HG03159 (cell line): ENCODE measurements around the gene SLC27A6.
"Not testable (repeated sequence)": the region's sequence is repeated elsewhere in the genome, so short reads cannot be mapped to it uniquely, and the experiment has no call there.

Experiments used
- ATAC-seq: cut with Tn5 transposase; IDR thresholded peaks from one replicate; pipeline ENCODE4 v1.9.1; 2021; ENCODE audit warnings: mild to moderate bottlenecking, moderate library complexity; ENCODE audit not compliant: unreplicated experiment

SLC27A6 gene, protein sequence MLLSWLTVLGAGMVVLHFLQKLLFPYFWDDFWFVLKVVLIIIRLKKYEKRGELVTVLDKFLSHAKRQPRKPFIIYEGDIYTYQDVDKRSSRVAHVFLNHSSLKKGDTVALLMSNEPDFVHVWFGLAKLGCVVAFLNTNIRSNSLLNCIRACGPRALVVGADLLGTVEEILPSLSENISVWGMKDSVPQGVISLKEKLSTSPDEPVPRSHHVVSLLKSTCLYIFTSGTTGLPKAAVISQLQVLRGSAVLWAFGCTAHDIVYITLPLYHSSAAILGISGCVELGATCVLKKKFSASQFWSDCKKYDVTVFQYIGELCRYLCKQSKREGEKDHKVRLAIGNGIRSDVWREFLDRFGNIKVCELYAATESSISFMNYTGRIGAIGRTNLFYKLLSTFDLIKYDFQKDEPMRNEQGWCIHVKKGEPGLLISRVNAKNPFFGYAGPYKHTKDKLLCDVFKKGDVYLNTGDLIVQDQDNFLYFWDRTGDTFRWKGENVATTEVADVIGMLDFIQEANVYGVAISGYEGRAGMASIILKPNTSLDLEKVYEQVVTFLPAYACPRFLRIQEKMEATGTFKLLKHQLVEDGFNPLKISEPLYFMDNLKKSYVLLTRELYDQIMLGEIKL

DNA sequence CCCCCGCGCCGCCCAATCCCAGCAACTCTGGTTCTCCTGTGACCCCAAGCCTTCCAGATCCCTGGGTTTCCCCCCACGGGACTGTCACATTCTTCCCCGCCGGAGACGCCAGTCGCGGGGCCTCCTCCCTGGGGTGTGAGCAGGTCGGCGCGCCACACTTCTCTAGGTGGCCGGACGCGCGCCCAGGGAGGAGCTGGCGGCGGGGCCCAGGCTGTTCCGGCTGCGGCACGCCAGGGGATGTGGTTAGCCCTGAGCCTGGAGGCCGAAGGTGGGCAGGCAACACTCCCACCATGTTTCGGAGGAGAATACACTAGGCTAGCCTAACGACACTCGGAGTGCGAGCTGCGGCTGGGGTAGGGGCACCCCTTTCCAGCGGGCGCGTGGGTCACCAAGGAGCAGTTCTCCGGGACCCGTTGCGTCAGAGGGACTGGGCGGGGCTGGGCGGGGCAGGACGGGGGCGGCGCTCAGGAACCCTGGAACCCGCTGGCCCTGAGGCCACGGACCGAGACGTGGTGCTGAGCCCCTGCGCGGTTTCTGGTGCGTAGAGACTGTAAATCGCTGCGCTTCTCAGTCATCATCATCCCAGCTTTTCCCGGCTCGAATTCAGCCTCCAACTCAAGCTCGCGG lies at the start of gene SLC27A6:
TSS of gene SLC27A6 (plus strand) at position 478 of the 627 bp plus-strand sequence. CDS start 650 bp downstream, outside the sequence.
- no peak for ATAC-seq

DNA sequence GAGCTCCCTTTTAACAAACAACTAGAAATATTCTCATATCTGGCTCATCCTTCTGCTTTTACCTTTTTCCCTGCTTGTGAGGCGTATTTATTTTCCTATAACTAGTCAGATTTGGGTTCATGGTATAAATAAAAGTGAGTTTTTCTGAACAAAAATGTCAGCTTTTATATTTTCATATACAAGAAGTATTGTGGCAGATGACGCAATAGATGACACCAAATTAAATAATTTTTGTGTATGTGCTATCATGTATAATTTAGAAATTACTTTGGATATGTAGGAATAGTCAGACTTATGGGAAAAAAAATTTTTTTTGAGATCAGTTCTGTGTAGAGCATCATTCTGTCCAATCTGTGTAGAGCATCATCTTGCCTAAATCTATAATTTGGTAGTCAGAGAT lies 45.7 kb upstream of the SLC27A6 start:
- ATAC-seq, result no peak

DNA sequence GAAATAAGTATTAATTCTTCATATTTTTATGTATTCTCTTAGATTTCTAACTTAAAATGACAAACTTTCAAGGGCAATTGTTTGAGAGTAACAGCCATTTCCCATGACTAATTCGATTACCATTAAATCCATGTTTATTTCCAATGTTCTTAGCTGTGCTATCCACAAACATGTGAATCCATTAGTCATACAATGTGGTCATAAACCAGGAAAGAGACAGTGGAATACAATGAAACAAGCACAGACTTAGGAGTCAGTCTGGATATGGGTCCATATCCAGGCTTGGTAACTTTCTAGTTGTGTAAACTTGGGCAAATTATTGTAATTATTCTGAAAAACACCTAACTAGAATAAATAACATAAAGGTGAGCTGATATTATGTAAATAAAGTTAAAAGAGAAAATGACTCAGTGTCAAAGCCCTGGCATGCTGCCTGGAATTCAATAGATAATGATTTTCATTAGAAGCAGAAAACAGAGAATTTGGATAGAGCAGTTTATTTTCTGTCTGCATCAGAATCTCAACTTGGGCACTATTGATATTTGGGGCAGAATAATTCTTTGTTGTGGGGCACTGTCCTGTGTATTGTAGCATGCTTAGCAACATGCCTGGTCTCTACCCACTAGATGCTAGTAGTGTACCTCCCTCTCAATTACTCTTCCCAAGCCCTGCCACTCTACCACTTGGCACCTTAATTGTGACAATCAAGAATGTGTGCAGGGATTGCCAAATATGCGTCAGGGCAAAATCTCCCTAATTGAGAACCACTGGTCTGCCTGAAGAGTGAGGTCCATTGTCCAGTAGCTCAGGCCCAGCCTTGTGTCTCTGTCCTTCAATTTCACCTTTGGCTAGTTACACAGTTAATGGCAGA lies 44.7 kb upstream of the SLC27A6 start:
- no peak for ATAC-seq

DNA sequence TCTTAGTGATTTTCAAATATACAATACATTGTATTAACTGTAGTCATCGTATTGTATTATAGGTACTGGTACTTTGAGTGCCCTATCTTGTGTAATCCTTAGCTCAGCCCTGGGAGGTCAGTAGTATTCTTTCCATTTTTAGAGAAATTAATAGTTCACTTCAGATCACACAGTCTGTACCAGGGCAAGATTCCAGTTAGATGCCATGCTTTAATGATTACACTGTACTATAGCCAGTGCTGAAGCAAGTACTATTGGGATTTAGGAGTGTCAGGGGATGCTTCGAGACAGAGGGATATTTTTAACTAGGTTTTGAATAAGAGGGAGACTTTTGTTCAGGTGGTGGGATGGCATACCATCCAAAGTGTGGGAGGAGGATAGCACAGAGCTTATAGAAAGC lies 41.0 kb upstream of the SLC27A6 start:
- no peak for ATAC-seq

DNA sequence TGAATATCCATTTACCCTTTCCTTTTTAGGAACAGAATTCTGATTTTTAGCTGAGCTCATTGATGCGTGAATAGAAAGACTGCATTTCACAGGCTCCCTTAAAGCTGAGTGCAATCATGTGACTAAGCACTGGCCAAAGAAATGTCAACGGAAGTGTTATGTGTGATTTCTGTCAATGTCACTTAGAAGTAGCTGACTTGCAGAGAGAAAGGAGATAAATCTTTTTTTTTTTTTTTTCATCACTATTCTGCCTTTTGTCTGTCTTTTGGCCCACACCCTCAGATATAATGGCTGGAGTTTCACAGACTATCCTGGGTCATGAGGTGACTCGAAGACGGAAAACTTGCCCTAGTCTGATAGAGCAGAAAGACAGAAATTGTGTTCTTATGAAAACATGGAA lies 39.3 kb upstream of the SLC27A6 start:
- no peak for ATAC-seq

DNA sequence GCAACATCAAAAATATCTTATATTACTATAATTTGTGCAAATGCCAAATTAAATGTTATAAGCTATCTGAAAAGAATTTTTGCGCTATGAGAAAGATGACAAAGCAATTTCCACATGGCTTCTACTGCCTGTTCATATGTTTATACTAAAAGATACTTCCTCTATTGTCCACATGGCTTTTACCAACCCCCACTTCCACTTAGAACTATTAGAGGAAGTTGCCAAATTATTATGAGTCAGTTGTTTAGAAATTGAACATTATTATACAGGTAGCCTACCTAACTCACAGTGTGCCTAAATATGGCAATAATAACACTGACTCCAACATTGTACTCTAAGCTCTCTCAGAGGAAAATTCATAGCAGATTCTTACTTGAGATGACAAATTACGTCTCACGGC lies 37.6 kb upstream of the SLC27A6 start:
- peak; percentile 68 for ATAC-seq

DNA sequence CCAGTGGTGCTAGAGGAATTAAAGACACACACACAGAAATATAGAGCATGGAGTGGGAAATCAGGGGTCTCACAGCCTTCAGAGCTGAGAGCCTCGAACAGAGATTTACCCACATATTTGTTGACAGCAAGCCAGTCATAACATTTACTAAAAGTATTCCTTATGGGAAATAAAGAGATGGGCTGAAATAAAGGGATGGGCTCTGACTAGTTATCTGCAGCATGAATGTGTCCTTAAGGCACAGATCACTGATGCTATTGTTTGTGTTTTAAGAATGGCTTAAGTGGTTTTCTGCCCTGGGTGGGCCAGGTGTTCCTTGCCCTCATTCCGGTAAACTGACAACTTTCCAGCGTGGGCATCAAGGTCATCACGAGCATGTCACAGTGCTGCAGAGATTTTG lies 33.1 kb upstream of the SLC27A6 start:
- ATAC-seq, result not testable (repeated sequence)

DNA sequence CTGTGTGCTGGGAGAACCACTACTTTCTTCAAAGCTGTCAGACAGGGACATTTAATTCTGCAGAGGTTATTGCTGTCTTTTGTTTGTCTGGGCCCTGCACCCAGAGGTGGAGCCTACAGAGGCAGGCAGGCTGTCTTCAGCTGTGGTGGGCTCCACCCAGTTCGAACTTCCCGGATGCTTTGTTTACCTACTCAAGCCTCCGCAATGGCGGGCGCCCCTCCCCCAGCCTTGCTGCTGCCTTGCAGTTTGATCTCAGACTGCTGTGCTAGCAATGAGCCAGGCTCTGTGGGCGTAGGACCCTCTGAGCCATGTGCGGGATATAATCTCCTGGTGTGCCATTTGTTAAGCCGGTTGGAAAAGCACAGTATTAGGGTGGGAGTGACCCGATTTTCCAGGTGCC lies 22.2 kb upstream of the SLC27A6 start:
- not testable (repeated sequence) for ATAC-seq

DNA sequence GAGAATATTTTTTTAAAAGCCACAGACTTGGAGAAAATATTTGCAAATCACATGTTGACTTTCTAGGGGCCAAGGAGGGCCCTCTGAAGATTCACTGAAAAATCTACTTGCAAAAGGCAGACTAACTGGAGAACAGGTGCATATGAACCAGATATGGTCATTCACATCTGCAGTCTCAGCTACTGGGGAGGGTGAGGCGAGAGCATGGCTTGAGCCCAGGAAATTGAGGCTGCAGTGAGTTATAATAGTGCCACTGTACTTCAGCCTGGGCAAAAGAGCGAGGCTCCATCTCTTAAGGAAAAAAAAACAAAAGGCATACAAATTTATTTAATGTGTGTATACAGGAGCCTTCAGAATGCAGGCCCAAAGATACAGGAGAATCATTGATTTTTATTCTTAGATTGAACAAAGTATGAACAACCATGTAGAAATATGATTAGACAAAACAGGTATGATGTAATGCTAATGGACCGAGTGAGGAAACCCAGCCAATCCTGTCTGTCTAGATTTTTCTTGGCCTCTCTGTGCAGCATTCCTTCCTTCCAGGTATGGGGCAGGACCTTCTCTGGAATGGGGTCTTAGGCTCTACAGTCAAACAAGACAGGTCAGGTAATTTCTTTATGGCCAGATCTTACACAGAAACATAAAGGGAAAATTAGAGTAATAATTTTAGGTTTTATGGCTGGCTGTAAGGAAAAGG lies 15.3 kb upstream of the SLC27A6 start:
- ATAC-seq, result no peak

DNA sequence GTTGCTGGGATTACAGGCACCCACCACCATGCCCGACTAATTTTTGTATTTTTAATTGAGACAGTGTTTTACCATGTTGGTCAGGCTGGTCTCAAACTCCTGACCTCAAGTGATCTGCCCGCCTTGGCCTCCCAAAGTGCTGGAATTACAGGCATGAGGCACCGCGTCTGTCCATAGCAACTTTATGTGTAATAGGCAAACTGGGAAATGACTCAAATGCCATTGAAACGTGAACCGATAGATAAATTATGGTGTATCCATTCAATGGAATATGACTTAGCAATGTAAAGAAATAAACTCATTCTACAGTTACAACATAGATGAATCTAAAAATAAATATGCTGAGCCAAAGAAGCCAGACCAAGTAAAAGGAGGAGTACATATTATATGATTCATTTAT lies 14.0 kb upstream of the SLC27A6 start:
- ATAC-seq, result not testable (repeated sequence)

DNA sequence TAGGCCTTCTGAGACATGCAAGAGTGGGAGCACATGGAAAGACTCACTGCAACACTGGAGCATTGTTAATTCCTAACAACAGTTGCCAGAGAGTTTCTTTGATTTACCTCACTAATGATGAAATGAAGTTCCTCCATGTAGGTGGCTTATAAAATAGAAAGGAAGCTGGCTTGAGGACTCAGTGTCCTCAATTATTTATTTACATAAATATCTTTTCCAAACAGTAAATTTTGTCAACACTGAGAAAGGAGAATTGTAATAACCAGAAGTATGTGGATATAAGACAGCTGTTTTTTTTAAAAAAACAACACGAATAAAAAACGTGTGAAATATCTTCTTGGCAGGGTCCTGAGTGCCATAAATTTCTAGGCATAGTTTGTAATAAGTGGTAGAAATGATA lies 9.1 kb upstream of the SLC27A6 start:
- ATAC-seq, result no peak

DNA sequence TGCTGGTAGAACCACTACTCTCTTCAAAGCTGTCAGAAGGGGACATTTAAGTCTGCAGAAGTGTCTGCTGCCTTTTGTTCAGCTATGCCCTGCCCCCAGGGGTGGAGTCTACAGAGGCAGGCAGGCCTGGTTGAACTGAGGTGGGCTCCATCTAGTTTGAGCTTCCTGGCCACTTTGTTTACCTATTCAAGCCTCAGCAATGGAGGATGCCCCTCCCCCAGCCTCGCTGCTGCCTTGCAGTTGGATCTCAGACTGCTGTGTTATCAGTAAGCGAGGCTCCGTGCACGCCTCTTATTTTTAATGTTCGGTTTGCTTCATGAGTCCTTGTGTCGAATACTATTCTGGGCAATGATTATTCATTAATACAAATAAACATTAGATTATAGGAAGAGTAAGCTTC lies 3.1 kb upstream of the SLC27A6 start:
- ATAC-seq, result no peak

DNA sequence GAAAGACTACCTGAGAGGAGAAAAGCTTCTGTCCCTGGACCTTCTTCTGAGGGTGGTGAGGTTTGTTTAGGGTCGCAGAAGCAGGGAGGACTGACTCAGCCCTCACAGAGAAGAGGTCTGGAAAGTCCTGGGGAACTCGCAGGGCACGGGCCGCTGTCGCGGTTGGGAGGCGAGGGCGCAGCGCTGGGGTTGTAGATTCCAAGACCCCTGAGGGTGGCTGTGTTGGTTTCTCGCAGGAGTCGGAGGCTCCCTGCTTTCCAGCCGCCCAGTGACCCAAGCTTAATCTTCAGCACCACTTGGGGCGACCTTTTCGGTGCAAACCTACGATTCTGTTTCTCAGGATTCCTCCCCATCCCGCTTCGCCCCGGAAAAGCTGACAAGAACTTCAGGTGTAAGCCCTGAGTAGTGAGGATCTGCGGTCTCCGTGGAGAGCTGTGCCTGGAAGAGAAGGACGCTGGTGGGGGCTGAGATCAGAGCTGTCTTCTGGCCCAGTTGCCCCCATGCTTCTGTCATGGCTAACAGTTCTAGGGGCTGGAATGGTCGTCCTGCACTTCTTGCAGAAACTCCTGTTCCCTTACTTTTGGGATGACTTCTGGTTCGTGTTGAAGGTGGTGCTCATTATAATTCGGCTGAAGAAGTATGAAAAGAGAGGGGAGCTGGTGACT lies 482 bp downstream of the SLC27A6 start:
- ATAC-seq, result no peak

DNA sequence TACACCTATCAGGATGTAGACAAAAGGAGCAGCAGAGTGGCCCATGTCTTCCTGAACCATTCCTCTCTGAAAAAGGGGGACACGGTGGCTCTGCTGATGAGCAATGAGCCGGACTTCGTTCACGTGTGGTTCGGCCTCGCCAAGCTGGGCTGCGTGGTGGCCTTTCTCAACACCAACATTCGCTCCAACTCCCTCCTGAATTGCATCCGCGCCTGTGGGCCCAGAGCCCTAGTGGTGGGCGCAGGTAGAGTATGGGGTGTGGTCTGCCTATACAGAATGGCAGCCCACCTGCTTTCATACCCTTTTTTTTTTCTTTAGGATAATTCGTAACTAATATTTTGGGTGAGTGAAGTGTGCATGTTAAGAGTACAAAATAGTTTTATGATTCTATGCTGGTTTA lies 1.1 kb downstream of the SLC27A6 start:
- ATAC-seq, result no peak

DNA sequence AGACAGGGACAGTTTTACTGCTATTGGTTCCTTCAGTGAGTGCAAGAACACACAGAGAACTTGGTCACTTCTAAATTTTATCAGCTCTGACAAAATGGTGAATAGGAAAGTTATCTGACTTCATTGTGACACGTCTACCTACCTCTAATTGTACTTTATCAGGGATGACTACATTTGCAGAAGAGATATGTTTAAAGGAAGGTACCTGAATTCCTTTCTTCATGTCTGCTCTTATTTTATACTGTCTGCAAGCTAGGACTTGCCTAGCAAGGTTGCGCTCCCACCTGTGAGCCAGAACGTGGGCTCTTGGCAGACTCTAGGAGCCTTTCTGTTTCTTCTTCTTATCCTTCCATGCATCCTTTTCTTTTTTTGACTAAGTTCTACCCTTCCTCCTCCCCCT lies 1.6 kb downstream of the SLC27A6 start:
- no peak for ATAC-seq

DNA sequence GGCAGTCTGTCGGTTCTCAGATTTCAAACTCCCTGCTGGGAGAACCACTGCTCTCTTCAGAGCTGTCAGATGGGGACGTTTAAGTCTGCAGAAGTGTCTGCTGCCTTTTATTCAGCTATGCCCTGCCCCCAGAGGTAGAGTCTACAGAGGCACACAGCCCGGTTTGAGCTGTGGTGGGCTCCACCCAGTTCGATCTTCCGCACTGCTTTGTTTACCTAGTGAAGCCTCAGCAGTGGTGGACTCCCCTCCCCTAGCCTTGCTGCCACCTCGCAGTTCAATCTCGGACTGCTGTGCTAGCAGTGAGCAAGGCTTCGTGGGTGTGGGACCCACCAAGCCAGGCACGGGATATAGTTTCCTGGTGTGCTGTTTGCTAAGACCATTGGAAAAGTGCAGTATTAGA lies 8.0 kb downstream of the SLC27A6 start:
- no peak for ATAC-seq

DNA sequence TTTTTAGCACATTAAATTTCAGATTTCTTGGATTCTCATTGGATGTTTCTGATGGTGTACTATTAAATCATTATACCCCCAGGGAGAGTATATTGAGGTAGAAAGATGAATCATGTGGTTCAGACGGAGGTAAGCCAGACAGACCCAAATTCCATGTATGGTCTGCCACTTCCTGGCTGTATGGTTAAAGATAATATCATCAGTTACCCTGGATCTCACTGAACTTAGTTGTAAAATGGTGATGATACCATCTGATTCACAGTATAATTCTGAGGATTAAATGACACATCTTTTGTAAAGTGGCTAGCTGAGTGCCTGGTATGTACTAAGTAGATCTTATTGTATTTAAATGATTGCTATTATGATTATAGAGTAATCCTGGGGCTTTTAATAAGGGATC lies 9.3 kb downstream of the SLC27A6 start:
- no peak for ATAC-seq

DNA sequence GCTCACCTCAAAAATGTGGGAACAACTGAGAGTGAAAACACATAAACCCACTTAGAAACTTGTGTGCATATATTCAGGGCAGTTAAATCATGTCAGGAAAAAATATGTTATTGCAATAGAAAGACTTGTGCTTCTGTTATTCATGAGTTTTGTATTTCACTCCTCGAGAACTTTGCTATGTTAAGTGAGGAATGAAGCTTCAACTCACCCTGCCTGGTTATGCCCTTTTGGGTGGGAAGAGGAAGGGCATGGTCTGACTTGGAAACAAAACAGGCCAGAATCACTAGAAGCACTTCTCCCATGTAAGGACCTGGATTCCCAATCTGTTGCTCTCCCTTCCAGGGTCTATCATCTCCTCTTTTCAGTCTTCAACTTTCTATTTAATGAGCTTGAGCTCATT lies 14.5 kb downstream of the SLC27A6 start:
- no peak for ATAC-seq

DNA sequence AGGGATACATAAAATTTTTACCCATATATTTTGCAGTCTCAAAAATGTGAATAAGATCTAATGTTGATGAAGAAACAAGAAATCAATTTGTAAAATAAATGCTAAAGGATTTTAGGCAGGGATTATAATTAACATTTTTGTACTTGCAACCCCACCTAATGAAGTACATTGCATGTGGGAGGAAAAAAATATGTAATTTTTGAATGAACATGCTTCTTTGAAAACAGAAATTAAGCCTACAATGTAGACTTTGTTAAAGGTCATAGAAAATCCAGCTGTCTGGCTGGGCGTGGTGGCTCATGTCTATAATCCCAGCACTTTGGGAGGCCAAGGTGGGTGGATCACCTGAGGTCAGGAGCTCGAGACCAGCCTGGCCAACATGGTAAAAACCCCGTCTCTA lies 15.6 kb downstream of the SLC27A6 start:
- ATAC-seq, result no peak

DNA sequence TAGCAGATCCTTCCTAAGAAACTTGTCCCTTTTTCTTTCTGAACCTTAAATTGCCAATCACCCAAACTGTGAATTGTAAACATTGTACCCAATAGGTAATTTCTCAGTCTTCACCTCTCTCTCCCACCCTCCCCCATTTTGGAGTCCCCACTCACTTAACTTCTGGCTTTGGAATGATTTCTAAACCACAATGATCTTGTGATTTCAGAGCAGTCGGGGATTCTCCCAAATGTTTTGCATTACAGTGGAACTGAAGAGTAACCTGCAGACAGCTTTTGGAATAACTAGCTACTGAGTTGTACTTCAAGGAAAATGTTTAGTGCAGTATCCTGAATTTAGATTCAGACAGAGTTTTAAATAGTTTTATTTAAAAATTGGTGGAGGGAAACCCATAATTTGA lies 19.2 kb downstream of the SLC27A6 start:
- no peak for ATAC-seq
